Epidermal melanocyte (primary cell): ENCODE results near the gene OR51V1.
"Not testable (repeated sequence)": the region's sequence is repeated elsewhere in the genome, so short reads cannot be mapped to it uniquely, and the experiment has no call there.

Experiments used
- DNase-seq: peaks from one replicate; pipeline ENCODE4 v3.0.0; 2011; ENCODE audit warnings: low spot score; ENCODE audit not compliant: insufficient read length

Gene OR51V1

DNA sequence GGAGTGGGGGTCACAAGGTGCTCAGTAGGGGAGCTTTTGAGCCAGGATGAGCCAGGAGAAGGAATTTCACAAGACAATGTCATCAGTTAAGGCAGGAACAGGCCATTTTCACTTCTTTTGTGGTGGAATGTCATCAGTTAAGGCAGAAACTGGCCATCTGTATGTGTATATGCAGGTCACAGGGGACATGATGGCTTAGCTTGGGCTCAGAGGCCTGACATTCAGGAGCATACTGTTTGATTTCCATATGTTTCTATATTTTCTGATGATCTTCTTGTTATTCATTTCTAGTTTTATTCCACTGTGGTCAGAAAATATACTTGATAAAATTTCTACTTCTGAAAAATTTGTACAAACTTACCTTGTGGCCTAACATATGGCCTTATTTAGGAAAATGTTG, 34.6 kb downstream of the OR51V1 start:
- not testable (repeated sequence) for DNase-seq

- not testable (repeated sequence) for DNase-seq
Observed at GRCh38 chr11:5164807-5165206, 35.7 kb downstream of the OR51V1 start.

GRCh38 chr11:5161045-5161444, 39.4 kb downstream of the OR51V1 start:
- not testable (repeated sequence) for DNase-seq

- not testable (repeated sequence) for DNase-seq
Observed at GRCh38 chr11:5160217-5160616, 40.3 kb downstream of the OR51V1 start.

DNA sequence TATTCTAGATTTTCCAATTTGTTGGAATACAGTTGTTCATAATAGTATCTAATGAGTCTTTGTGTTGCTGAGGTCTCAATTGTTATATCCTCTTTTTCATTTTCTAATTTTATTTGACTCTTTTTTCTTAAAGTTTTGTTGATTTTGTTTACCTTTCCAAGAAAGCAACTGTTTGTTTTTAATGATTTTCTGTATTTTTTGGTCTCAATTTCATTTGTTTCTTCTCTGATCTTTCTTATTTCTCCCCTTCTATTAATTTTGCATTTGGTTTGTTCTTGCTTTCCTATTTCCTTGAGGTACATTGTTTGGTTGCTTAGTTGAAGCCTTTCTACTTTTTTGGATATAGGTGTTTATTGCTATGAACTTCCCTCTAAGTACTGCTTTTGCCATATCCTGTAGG, 40.7 kb downstream of the OR51V1 start:
- DNase-seq = no peak

DNA sequence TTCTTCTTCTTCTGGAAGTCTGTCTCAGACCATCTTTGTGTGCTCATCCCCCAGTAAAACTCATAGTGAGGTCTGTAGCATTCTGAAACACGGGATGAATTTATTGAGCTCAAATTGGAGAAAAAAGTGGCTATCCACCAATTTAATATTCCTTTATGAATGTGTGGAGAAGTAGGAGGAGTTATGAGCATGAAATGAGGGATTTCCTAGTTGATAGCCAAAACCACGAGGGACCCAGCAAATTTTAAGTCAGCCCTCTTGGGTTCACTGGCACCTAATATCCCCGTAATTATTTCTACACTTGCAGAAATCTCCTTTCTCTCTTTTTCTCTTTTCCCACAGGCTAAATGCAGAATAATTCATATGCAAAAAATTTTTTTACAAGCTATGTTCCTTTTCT, 45.8 kb downstream of the OR51V1 start, which contains the start of gene OR52A1:
Gene OR52A1 (minus strand): TSS at position 101 of the 400 bp plus-strand sequence. CDS start 2,388 bp downstream, outside the sequence.
- no peak for DNase-seq

DNA sequence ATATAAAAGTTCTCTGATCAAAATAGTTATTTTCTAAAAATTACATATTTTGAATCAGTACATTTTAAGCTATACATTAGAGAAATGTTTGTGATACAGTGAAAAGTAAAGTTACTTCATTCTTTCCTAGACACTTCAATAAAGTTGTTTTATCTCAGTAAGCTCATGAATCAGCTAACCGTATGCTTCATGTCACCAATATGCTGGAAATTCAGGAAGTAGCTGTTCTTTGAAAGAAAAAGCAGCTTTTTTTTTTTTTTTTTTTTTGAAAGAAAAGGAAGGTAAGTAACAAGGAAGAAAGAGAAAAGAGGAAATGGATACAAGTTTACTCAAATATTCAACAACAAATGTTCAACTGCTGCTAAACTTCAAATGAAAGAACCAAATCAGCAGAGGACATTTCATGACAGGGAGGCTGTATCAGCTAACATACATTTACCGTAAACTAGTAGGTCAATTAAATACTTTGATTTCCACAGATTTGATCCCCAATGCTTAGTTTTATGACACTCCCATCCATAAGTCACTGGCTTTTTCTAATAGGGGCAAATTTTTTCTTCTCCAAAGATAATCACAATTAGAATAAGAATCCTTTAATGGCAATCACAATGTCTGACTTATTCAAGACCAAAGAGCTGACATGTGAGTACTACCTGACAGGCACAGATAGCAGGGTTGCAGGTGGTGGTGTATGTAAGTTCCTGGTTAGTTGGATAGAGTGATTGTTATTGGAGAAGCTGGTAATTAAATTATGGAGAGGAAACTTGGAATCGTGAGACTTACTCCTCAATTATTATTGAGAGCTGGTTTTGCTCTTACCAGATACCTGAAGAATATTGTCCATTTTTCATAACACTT, 46.7 kb downstream of the OR51V1 start:
- no peak for DNase-seq

- no peak for DNase-seq
Observed at GRCh38 chr11:5151713-5152153, 48.7 kb downstream of the OR51V1 start.
